SHP77 (cell line): ENCODE measurements around the gene SPATA12.

Source experiments
- DNase-seq, 2 experiments: peaks; one replicate each; lab custom pipeline; 2025; lab: John Stamatoyannopoulos, UW

SPATA12 gene

GRCh38 chr3:57052662-57053061, 7.8 kb upstream of the SPATA12 start:
- no peak for DNase-seq

GRCh38 chr3:57053122-57053521, 7.3 kb upstream of the SPATA12 start:
- no peak for DNase-seq

GRCh38 chr3:57057351-57057750, 3.1 kb upstream of the SPATA12 start:
- no peak for DNase-seq

- DNase-seq, result no peak
These were observed 1.1 kb upstream of the SPATA12 start for GRCh38 chr3:57059411-57059810.

GRCh38 chr3:57061556-57061955, 1.1 kb downstream of the SPATA12 start:
- no peak for DNase-seq

GRCh38 chr3:57062101-57062631, 1.7 kb downstream of the SPATA12 start:
- peak in 1 of 2 experiments; percentile 22 for DNase-seq

GRCh38 chr3:57063032-57063431, 2.6 kb downstream of the SPATA12 start:
- no peak for DNase-seq

GRCh38 chr3:57064001-57064400, 3.5 kb downstream of the SPATA12 start:
- DNase-seq, result no peak

- DNase-seq, result no peak
These were observed 4.1 kb downstream of the SPATA12 start for GRCh38 chr3:57064572-57064971.

- DNase-seq, result no peak
These were observed 5.1 kb downstream of the SPATA12 start for GRCh38 chr3:57065588-57065987.

GRCh38 chr3:57066471-57066870, 6.0 kb downstream of the SPATA12 start:
- no peak for DNase-seq

- no peak for DNase-seq
These were observed 8.1 kb downstream of the SPATA12 start for GRCh38 chr3:57068437-57069089.

- no peak for DNase-seq
These were observed 9.0 kb downstream of the SPATA12 start for GRCh38 chr3:57069503-57069902.

GRCh38 chr3:57073628-57074027, 13.2 kb downstream of the SPATA12 start:
- DNase-seq, result no peak

- no peak for DNase-seq
These were observed 13.7 kb downstream of the SPATA12 start for GRCh38 chr3:57074135-57074534.

- no peak for DNase-seq
These were observed 16.0 kb downstream of the SPATA12 start for GRCh38 chr3:57076422-57076951.

GRCh38 chr3:57077630-57078343, 17.3 kb downstream of the SPATA12 start:
- DNase-seq, result no peak

- DNase-seq, result peak in 1 of 2 experiments; percentile 45
These were observed 17.8 kb downstream of the SPATA12 start for GRCh38 chr3:57078344-57078634.

GRCh38 chr3:57078635-57079473, 18.4 kb downstream of the SPATA12 start:
- DNase-seq, result no peak

GRCh38 chr3:57079474-57079831, 19.0 kb downstream of the SPATA12 start:
- DNase-seq, result no peak

GRCh38 chr3:57080171-57080570, 19.7 kb downstream of the SPATA12 start:
- DNase-seq, result no peak

- no peak for DNase-seq
These were observed 20.7 kb downstream of the SPATA12 start for GRCh38 chr3:57081173-57081572.

GRCh38 chr3:57082481-57082880, 22.0 kb downstream of the SPATA12 start:
- no peak for DNase-seq
